CD1c-positive myeloid dendritic cell (primary cell): ENCODE data around the gene FBXO36.

Experiments
- DNase-seq: peaks from one replicate; pipeline ENCODE4 v3.0.0-alpha.2; 2016; ENCODE audit errors: extremely low spot score

The FBXO36 gene

DNA sequence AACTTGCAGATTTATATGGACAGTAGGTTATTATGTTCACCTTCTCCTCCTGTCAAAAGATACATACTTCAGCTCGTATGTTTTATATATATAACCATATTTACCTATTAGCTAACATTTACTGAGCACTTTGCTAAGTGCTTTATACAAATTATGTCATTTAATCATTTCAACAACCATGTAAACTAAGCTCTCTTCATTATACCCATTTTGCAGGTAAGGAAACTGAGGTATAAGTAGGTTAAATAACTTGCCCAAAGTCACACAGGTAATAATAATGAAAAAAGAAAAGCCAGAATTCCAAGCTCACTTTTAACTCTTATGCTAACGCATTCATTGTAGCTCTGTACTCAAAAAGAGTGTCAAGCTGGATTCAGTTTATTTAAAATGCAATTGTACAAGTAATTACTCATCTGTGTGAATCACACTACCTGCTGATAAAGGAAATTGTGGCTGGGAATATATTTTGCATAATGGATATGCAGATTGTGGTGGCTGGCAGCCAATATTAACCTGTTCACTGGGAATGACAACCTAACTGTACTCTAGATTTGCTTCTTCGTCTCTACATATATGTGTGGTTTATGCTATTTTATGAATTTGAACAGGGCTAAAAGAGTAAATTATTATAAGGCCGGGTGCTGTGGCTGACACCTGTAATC lies 125.8 kb downstream of the FBXO36 start:
- DNase-seq, result no peak

- DNase-seq, result no peak
Observed at GRCh38 chr2:230050136-230050535, 127.8 kb downstream of the FBXO36 start.

DNA sequence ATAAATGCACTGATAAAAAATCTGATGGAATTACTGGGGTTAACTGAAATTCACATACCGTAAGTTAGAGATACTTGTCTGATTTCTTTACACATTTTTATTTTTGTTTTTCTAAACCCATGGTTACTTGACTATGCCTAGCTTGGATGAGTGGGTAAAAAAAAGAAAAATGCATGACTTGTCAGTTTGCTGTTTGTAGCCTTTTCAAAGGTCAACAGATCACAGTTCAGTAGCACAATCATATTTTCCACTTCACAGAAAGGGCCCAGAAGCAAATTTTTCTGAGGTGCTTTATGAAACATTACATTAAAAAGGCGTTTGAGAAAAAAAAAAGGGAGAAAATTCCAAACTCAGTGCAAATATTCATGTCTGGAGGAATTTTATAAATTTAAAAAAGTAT lies 130.0 kb downstream of the FBXO36 start:
- no peak for DNase-seq

DNA sequence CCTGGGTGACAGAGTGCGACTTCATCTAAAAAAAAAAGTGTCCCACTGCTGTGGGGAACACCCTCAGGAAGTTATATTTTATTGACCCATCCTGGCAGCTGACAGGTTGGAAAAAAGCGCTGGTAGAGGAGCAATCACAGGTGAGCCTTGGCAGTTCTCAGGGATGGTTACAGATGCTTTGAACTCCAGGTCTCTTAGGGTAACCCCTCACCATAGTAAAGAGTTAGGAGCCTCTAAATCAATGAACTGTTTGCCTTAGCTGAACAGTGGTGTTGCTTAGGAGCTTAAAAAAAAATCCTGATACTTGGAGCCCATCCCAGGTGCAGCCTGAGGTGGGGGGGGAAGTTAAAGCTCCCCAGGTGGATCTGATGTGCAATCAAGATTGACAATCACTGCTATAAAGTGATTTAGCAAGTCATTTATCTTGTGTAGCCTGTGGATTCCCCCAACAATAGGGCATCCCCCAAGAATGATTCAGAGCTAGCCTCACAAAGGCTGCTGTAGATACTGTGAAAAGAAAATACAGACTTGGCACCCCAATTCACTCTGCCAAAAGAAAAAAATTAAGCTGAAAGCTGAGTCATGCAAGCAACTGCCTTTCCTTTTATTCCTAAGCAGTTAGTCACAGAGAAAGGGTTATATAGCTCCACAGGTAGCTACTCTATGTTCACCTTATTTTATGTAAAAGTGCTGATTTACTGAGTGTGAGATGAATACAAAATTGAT lies 131.6 kb downstream of the FBXO36 start:
- DNase-seq, result no peak

DNA sequence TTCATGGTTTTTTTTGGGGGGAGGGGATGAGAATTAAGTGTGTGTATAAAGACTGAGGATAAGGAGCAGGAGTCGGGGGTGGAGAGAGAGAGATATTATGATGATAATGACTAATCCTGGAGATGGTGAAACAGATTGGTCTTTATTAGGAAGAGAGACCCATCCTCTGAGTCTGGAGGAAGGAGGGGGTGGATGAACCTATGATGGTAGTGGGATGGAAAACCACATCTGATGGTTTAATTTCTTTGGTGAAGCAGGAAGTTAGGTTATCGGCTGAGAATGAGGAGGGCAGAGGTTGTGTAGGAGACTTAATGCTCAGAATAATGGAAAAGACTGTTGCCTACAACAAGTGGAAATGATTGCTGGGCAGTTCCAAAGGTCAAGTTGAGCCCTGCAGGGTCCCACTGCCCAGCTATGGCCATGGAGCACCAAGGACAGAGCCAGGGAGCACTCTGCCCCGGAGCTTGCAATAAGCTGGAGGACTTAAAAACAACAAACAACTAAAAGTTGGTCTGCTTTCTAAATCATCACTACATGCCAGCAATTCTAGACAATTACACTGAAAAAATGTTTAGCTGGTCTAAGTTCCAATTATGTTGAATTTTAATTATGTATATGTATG lies 138.5 kb downstream of the FBXO36 start:
- DNase-seq, result no peak
